Embryonic facial prominence (tissue), 1 donor: ENCODE data around the gene RAB31.
"Not testable (repeated sequence)": the region's sequence is repeated elsewhere in the genome, so short reads cannot be mapped to it uniquely, and the experiment has no call there.

Experiments
- DNase-seq: peaks from one replicate; pipeline ENCODE4 v3.0.0-alpha.2; 2016; ENCODE audit errors: extremely low spot score

Gene RAB31

GRCh38 chr18:9839211-9839610 is 131.1 kb downstream of the RAB31 start:
- no peak for DNase-seq

GRCh38 chr18:9839853-9840252 is 131.8 kb downstream of the RAB31 start:
- no peak for DNase-seq

GRCh38 chr18:9841752-9842151 is 133.7 kb downstream of the RAB31 start:
- DNase-seq: no peak

GRCh38 chr18:9842448-9842847 is 134.3 kb downstream of the RAB31 start:
- DNase-seq: no peak

GRCh38 chr18:9845256-9845655 is 137.2 kb downstream of the RAB31 start:
- DNase-seq: no peak

- no peak for DNase-seq
Observed at GRCh38 chr18:9846162-9846925, 138.2 kb downstream of the RAB31 start.

- no peak for DNase-seq
Observed at GRCh38 chr18:9848170-9848879, 140.2 kb downstream of the RAB31 start.

- DNase-seq: no peak
Observed at GRCh38 chr18:9849407-9850283, 141.5 kb downstream of the RAB31 start.

- DNase-seq: no peak
Observed at GRCh38 chr18:9850309-9850708, 142.2 kb downstream of the RAB31 start.

GRCh38 chr18:9851511-9851910 is 143.4 kb downstream of the RAB31 start:
- DNase-seq: no peak

GRCh38 chr18:9852266-9853081 is 144.4 kb downstream of the RAB31 start:
- no peak for DNase-seq

GRCh38 chr18:9854801-9855676 is 146.9 kb downstream of the RAB31 start:
- no peak for DNase-seq

- DNase-seq: no peak
Observed at GRCh38 chr18:9855681-9856080, 147.6 kb downstream of the RAB31 start.

- DNase-seq: no peak
Observed at GRCh38 chr18:9856092-9856491, 148.0 kb downstream of the RAB31 start.

GRCh38 chr18:9857479-9857998 is 149.4 kb downstream of the RAB31 start:
- not testable (repeated sequence) for DNase-seq

- no peak for DNase-seq
Observed at GRCh38 chr18:9858642-9859041, 150.5 kb downstream of the RAB31 start.

GRCh38 chr18:9859232-9859631 is 151.1 kb downstream of the RAB31 start:
- no peak for DNase-seq

- DNase-seq: no peak
Observed at GRCh38 chr18:9860682-9861081, 152.6 kb downstream of the RAB31 start.

GRCh38 chr18:9861157-9861556 is 153.1 kb downstream of the RAB31 start:
- no peak for DNase-seq

GRCh38 chr18:9861933-9862332 is 153.8 kb downstream of the RAB31 start:
- no peak for DNase-seq
